GM21576 (cell line): Measurements from ENCODE around the gene RPS21.
"Not testable (repeated sequence)": the region's sequence is repeated elsewhere in the genome, so short reads cannot be mapped to it uniquely, and the experiment has no call there.

Experiments used
- ATAC-seq: cut with Tn5 transposase; IDR thresholded peaks from one replicate; pipeline ENCODE4 v1.9.1; 2021; ENCODE audit warnings: mild to moderate bottlenecking, moderate library complexity; ENCODE audit not compliant: unreplicated experiment

Gene RPS21

GRCh38 chr20:62423326-62423706, 36.4 kb downstream of the RPS21 start:
- ATAC-seq, result no peak

GRCh38 chr20:62424249-62425107, 37.6 kb downstream of the RPS21 start:
- no peak for ATAC-seq

DNA sequence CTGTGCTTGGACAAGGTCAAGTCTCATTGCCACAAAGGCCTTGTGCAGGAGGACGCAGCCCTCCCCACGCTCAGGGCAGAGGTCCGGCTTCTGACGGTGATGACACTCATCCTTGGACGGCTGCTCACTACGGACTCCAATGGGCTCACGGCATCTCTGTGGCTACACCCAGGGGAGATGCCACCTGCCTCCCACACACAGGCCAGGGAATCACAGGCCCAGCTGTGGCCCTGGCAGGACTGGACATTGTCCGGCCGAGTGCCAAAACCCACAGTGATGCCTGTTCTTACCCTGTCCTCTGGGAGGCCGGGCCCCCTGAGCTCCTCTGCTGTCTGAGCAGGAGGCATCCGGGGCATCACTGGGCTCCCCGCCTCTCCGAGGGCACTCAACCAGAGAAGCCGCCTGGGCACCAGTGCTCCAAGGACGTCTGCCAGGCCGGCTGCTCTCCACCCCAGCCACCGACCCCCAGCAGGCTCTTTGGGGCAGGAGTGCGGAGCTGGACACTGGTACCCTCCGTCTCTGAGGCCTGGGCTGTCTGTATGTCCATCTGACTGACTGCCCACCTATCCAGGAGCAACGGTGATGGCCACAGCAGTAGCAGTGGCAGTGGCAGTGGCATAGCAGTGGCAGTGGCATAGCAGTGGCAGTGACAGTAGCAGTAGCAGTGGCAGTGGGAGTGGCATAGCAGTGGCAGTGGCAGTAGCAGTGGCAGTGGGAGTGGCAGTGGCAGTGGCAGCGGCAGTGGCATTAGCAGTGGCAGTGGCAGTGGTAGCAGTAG, 38.6 kb downstream of the RPS21 start:
- no peak for ATAC-seq

GRCh38 chr20:62426059-62426348, 39.1 kb downstream of the RPS21 start:
- not testable (repeated sequence) for ATAC-seq

DNA sequence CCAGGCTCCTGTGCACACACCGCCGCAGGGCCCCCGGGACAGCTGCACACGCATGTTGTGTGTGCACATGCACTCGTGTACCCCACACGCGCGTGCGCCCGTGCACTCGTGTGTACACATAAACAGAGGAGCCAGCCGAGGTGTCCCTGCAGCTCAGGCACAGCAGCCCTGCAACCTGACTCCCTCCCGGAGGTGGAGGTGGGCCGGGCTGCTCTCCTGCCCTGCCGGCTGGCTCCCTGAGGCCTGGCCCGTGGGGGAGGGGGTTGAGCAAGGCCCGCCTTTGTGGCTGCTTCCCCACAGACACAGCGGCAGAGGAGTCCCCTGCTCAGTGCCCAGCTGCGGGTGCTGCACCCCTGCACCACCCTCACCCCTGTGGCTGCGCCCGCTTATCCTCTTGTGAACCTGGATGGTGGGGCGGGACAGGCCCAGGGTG, 39.8 kb downstream of the RPS21 start:
- ATAC-seq, result no peak

GRCh38 chr20:62427172-62428001, 40.5 kb downstream of the RPS21 start, which contains the start of gene RBBP8NL:
RBBP8NL (minus strand) TSS chr20:62427539; CDS start chr20:62419647, 7,892 bp downstream.
- no peak for ATAC-seq

DNA sequence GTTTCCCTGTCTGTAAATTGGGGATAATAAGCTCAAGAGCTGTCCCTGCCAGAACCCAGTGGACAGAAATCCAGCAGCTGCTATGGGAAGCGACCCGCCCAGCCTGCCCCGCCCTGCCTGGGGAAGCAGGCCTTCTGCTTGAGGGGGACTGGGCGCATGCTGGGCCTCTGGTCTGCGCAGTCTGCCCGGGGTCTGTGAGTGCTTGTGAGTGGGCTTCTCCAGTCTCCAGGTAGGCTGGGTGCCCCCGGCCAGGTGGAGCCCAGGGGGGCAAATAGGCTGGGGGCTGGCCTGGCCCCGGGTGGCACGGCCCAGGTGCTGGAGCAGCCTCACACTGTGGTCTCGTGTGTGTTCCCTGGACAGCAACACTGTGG, 41.1 kb downstream of the RPS21 start:
- ATAC-seq, result no peak

DNA sequence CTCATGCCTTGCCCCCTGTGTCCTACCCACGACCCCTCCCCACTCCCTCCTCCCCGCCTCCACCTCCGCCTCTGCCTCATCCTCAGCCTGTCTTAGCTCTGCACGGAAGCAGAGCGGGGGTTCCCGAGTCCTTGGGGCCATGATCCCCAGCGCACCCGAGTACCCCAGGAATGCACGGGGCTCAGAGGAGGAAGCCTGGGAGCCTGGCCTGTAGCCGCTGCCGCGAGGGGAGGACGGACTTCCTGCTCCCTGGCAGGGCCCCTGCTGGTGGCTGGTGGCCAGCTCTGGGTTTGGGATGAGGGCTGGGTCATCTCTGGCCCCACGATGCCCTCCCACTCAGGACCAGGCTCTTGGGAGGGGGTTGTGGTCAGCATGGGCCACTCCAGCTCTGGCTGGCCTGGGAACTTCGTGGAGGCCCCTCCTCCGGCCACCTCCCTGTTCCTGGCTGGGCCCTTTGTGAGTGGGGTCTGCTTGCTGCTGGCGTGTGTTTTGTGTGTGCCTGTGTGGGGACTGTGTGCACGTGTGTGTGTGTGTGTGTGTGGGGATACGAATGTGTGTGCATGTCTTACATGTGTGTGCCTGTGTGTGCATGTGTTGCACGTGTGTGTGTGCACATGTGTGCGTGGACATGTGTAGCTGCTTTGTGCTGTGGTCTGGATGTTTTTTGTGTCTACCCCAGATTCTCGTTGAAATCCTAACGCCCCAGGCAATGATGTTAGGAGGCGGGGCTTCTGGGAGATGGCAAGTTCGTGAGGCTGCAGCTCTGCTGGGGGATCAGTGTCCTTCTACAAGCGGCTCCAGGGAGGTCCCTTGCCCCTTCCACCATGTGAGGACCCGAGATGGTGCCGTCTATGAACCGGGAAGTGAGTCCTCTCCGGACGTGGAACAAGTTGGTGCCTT, 41.7 kb downstream of the RPS21 start:
- no peak for ATAC-seq

GRCh38 chr20:62429455-62430310, 42.8 kb downstream of the RPS21 start:
- no peak for ATAC-seq

DNA sequence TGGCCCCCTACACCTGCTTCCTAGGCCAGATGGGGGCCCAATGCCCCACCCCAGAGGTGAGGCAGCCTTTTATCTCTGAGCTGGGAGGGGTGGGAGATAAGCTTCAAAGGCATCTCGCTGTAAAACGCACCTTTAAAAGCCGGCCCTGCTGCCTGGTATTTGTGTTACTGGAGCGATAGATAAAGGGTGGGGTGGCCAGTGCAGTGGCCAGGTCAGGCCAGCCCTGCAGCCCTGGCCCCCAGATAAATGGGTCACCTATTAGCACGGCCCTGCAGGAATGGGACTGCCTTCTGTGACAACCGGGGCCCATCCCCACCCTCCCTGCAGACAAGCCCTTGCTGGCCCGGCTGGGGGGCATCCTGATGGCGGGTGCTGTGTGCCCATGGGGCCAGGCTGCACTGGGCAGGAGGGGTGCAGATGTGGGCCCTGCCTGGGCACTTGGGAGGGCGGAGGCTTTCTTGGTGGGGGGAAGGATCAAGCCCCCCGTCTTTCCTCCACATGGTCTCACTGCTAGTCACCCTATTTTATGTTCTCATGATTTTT, 43.5 kb downstream of the RPS21 start:
- no peak for ATAC-seq

DNA sequence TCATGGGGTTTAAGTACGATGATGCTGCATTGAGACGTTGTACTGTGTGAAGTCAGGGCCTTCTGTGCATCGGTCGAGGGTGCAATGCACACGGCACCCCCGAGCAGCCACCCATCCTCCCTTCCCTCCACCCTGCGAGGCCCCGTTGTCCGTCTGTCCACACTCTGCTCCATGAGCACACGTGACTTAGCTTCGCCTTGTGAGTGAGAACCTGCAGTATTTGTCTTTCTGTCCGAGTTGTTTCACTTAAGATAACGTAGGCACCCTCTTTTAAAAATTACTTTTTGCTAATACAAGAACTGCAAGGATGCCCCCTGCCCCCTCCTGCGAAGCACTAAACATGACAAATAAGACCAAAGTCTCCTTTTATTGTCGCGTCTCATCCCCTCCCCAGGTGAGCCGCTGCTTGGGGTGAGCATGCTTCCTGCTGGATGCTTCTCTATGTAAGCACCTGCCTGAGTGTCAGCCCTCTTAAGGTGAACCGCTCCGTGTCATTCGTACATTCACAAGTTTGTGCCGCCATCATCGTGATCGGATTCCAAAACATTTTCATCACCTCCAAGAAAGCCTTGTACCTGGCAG, 44.1 kb downstream of the RPS21 start:
- ATAC-seq, result no peak

DNA sequence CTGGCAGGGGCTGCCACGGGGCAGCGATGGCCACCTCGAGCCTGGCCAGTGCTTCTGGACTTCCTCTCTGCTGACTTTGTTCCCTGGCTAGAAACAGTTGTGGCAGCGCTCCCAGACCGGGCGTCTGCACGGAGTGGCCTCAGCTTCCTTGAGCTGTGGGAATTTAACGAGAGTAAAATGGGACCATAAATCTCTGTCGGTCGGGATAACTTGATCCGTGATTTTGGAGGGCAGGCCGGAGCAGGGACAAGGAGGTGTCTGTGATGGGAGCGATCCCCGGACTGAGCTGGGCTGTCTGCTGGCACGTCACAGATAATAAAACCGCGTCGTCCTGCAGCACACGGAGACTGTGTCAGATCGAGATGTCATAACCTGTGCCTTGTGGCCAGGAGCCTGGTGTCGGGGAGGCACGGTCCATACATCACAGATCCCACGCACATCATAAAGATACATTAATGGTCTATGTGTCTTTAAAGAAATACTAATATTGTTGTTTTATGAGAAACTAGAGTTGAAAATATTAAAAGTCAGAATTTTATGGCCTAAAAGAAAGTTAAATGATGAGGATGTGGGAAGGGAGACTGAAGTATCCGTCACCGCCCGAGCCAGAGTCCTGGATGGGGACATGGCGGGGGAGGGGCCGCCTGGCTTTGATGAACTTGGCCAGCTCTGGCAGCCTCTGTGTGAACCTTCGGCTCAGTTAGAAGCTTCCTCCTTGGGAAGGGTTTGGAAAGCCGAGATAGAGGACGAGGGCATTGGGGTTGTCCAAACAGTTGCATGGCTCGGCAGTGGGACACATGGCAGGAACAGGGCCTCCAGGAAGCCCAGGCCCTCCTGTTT, 47.0 kb downstream of the RPS21 start:
- no peak for ATAC-seq

- ATAC-seq, result no peak
These were observed 49.8 kb downstream of the RPS21 start for GRCh38 chr20:62436692-62437091.

GRCh38 chr20:62437496-62437895, 50.6 kb downstream of the RPS21 start:
- ATAC-seq, result no peak

DNA sequence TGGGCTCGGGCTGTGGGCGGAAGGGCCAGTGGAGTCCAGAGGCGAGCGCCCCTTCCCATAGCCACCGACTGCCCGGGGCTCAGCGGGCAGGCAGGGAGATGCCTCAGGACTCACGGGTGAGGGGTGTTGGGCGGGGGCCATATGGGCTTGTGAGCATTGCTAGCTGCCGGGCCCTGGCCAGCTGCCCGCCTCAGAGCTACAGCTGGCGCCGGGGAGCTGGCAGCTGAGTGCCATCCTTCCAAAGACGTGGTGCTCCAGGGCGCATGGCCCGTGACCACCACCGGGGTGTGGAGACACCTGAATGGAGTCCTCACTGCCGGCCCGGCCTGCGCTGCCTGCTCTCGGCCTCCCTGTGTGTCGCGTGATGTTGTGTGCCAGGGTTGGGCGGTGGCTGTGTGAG, 51.0 kb downstream of the RPS21 start:
- no peak for ATAC-seq
